ENCODE results near the gene TMEM179.

GRCh38 chr14:104647467-104648043 is 43.0 kb upstream of the TMEM179 start:
- TF ChIP-seq, protein P1, sequence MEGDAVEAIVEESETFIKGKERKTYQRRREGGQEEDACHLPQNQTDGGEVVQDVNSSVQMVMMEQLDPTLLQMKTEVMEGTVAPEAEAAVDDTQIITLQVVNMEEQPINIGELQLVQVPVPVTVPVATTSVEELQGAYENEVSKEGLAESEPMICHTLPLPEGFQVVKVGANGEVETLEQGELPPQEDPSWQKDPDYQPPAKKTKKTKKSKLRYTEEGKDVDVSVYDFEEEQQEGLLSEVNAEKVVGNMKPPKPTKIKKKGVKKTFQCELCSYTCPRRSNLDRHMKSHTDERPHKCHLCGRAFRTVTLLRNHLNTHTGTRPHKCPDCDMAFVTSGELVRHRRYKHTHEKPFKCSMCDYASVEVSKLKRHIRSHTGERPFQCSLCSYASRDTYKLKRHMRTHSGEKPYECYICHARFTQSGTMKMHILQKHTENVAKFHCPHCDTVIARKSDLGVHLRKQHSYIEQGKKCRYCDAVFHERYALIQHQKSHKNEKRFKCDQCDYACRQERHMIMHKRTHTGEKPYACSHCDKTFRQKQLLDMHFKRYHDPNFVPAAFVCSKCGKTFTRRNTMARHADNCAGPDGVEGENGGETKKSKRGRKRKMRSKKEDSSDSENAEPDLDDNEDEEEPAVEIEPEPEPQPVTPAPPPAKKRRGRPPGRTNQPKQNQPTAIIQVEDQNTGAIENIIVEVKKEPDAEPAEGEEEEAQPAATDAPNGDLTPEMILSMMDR (optimal IDR thresholded peaks at IDR 0.05 in 1 of 3, IDR thresholded peaks at IDR 0.05 in 1 of 3, conservative IDR thresholded peaks at IDR 0.05 in 1 of 3; ENCODE audit: extremely low read depth in 1 of 3, insufficient read depth in 2 of 3, low read length in 3 of 3): no peak
- TF ChIP-seq EZH2 (IDR thresholded peaks at IDR 0.05; ENCODE audit: low read length): no peak
